Lung (tissue), 12 donors: ENCODE data around the gene GTF2IRD1. TPM values are rescaled to one million over a fixed set of nuclear protein-coding genes. Genes with fewer than 3 reads are reported as not detected.

Source experiments
- ATAC-seq: fragments of 200-7000 bp; cut with Tn5 transposase; one replicate; pipeline ENCODE4 v1.9.1; 2020; ENCODE audit warnings: moderate number of reproducible peaks; ENCODE audit not compliant: insufficient read depth, low FRiP score
- DNase-seq, 3 donors: peaks; one replicate each; pipeline ENCODE4 v3.0.0-alpha.2; 2013 to 2017
- H3K27ac ChIP-seq, 2 donors: one replicate each; pipeline ENCODE4 v1.5.1; 2013; ENCODE audit warnings: mild to moderate bottlenecking in 2 of 2, moderate library complexity in 2 of 2, control low read depth in 1 of 2, inconsistent platforms in 1 of 2, low read depth in 1 of 2, low read length in 1 of 2
- H3K27me3 ChIP-seq, 3 donors: one replicate each; pipeline ENCODE4 v1.5.1; 2013; ENCODE audit warnings: low read length in 2 of 3; ENCODE audit not compliant: control insufficient read depth in 3 of 3, insufficient read depth in 3 of 3
- H3K36me3 ChIP-seq, 4 donors: one replicate each; pipeline ENCODE4 v1.5.1; 2013; ENCODE audit warnings: low read length in 4 of 4, mild to moderate bottlenecking in 1 of 4, moderate library complexity in 1 of 4; ENCODE audit not compliant: control insufficient read depth in 4 of 4, insufficient read depth in 4 of 4
- H3K4me1 ChIP-seq, 5 donors: one replicate each; pipeline ENCODE4 v1.5.1; 2013; ENCODE audit warnings: low read length in 5 of 5, mild to moderate bottlenecking in 2 of 5, moderate library complexity in 1 of 5; ENCODE audit not compliant: control insufficient read depth in 5 of 5, insufficient read depth in 5 of 5
- H3K4me3 ChIP-seq: one replicate; pipeline ENCODE4 v1.5.1; 2013; ENCODE audit warnings: mild to moderate bottlenecking, control low read depth, moderate library complexity
- H3K9ac ChIP-seq, 2 donors: one replicate each; pipeline ENCODE4 v1.5.1; 2013; ENCODE audit warnings: low read length in 2 of 2, control low read depth in 1 of 2; ENCODE audit not compliant: insufficient read depth in 1 of 2
- H3K9me3 ChIP-seq, 4 donors: one replicate each; pipeline ENCODE4 v1.5.1; 2013; ENCODE audit warnings: low read length in 3 of 4, mild to moderate bottlenecking in 1 of 4, moderate library complexity in 1 of 4; ENCODE audit not compliant: control insufficient read depth in 4 of 4, insufficient read depth in 3 of 4
- WGBS, 2 donors: extraction: QIAGEN DNeasy Blood & Tissue Kit; methylation state at CpG; one replicate each; pipeline ENCODE4 v1.1.7; 2013; 5-methylcytosine and 5-hydroxymethylcytosine counted together
- polyA plus RNA-seq, 2 donors: library from polyadenylated mRNA; stranded (reverse); fragments of 200-250 nt; gene quantifications; one replicate each; pipeline ENCODE4 v1.2.1, GENCODE V29; 2013
- total RNA-seq, 2 donors: library from RNA; depleted of rRNA in 1 of 2; stranded (reverse); fragments of >200 nt in 1 of 2; gene quantifications; one replicate each; pipeline ENCODE4 v1.2.1, GENCODE V29; 2014 to 2021
- TF ChIP-seq, protein P1 (sequence below): IDR thresholded peaks from 2 replicates; pipeline ENCODE4 v1.5.1; 2012; ENCODE audit warnings: mild to moderate bottlenecking; ENCODE audit errors: control extremely low read depth, extremely low read depth
- donor health status: control.
- donor health status: control.
- donor health status: Bipolar disorder and iron deficiency.
- donor health status: healthy.
- donor health status: DM: yes; HTN: yes; CAD: no.

Gene GTF2IRD1
- total and polyA plus RNA-seq, 4 donors: 9.3 to 24.1 (median 17.2) TPM

DNA sequence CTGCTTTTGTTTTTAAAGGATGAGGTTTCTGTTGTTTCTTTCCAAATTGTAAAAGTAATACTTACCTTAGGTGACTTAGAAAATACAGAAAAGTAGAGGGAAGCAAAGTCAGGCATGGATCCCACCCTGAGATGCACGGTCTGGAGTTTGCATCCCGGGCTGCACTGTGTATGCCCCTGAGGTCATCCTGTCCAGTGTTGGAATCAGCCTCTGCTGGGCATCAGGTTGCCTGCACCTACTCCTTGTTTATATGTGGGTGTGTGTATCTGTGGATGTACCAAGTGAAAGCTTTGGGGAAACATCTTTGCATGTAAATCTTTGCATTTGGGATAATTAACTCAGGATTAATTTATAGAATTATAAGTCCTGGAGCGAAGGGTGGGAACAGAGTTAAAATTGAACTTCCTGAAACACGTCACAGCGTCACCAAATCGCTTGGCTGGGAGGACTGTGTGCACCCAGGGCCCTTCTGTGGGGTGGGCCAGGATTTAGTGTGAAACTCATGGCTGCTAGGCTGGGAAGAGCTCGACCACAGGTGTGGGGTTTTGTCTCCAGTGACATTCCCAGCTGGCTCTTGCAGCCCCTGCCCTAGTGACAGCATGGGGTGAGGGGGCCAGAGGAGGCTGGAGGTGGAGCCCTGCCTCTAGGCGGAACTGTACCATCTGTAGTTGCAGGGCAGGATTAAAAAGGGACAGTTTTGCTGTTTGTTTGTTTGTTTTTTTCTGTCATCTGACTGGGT lies 27.9 kb downstream of the GTF2IRD1 start:
- H3K27ac ChIP-seq: peak overlapping the region; percentile 99
- ATAC-seq (no peak), DNase-seq (no peak)
- H3K4me1 ChIP-seq: peaks cover 14 to 49% (median 24%) of the 10 kb centered on the region in 5 donors
- no peaks in the 10 kb centered on the region for H3K36me3 ChIP-seq
- H3K4me3 ChIP-seq: no peak overlapping the region
- H3K9ac ChIP-seq: no peak overlapping the region
- TF ChIP-seq, protein P1, sequence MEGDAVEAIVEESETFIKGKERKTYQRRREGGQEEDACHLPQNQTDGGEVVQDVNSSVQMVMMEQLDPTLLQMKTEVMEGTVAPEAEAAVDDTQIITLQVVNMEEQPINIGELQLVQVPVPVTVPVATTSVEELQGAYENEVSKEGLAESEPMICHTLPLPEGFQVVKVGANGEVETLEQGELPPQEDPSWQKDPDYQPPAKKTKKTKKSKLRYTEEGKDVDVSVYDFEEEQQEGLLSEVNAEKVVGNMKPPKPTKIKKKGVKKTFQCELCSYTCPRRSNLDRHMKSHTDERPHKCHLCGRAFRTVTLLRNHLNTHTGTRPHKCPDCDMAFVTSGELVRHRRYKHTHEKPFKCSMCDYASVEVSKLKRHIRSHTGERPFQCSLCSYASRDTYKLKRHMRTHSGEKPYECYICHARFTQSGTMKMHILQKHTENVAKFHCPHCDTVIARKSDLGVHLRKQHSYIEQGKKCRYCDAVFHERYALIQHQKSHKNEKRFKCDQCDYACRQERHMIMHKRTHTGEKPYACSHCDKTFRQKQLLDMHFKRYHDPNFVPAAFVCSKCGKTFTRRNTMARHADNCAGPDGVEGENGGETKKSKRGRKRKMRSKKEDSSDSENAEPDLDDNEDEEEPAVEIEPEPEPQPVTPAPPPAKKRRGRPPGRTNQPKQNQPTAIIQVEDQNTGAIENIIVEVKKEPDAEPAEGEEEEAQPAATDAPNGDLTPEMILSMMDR: no peak
- WGBS, 2 donors: 67 to 78% methylated on average over 8 of the region's 8 CpGs
- no peaks in the 10 kb centered on the region for H3K9me3 ChIP-seq
- no peaks in the 10 kb centered on the region for H3K27me3 ChIP-seq

DNA sequence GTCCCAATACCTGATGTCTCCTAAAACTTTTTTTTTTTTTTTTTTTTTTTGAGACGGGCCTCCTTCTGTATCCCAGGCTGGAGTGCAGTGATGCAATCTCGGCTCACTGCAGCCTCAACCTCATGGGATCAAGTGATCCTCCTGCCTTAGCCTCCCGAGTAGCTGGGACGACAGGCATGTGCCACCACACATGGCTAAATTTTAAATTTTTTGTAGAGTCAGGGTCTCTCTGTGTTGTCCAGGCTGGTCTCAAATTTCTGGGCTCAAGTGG lies 28.4 kb downstream of the GTF2IRD1 start:
- 83 to 92% methylated on average over 3 to 4 of the region's 4 CpGs for WGBS, 2 donors
- Histone ChIP-seq H3K27ac (peak overlapping the region; percentile 90 to 99), H3K36me3 (no peaks in the 10 kb centered on the region), H3K9ac (no peak overlapping the region), H3K9me3 (no peaks in the 10 kb centered on the region), H3K4me1 (peaks cover 13 to 49% (median 24%) of the 10 kb centered on the region in 5 donors), H3K27me3 (no peaks in the 10 kb centered on the region), H3K4me3 (no peak overlapping the region)
- TF ChIP-seq, protein P1: no peak
- no peak for DNase-seq
- ATAC-seq: no peak

DNA sequence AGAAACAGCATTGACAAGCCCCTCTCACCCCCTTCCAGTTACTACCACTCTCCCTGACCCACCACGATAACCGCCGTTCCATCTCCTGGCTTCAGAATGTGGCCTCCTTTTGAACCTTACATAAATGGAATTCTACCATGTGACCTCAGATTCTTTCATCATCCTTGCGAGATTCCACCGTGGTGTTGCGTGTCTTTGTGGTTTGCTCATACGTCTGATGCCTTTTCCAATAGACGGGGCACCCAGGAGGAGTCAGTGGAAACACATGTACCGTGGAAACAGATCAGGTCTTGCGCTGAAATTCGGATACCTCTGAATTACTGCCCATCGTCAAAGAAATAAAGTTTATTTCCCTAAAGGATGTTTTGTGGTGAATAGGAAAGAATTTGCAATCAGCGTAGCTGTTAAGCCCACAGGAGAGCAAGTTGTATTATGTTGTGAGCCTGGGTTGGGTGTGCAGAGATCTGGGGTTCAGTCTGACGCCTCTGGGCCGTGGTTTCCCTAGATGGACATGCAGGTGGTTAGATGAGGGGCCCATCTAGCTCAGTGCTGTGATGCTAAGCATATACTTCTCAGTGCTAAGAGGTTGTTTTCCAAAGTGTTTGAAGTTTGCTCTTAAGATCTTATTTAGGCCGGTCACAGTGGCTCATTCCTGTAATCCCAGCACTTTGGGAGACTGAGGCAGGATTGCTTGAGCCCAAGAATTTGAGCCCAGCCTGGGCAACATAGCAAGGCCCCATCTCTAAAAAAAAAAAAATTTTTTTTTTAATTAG lies 29.1 kb downstream of the GTF2IRD1 start:
- peak; percentile 22 to 52 (median 44) for DNase-seq
- Histone ChIP-seq H3K36me3 (no peaks in the 10 kb centered on the region), H3K4me1 (peaks cover 10 to 43% (median 24%) of the 10 kb centered on the region in 5 donors), H3K27me3 (no peaks in the 10 kb centered on the region), H3K4me3 (no peak overlapping the region), H3K9ac (peak overlapping the region in 1 of 2 donors; percentile 23), H3K9me3 (no peaks in the 10 kb centered on the region), H3K27ac (peak overlapping the region; percentile 90 to 99)
- 39 to 62% methylated on average over 16 of the region's 16 CpGs for WGBS, 2 donors
- TF ChIP-seq, protein P1: no peak
- no peak for ATAC-seq
